GM12878 (cell line): ENCODE data around the gene UBE2Q2. TPM values are rescaled to one million over a fixed set of nuclear protein-coding genes. Genes with fewer than 3 reads are reported as not detected.

ENCODE experiments used
- ATAC-seq: fragments of 200-7000 bp; cut with Tn5 transposase; 3 replicates; pipeline ENCODE4 v1.9.1; 2020; ENCODE audit warnings: mild to moderate bottlenecking, moderate library complexity
- BruUV-seq: library from RNA; stranded (reverse); fragments of 400-500 nt; replicated peaks from 2 replicates; lab custom pipeline; 2021; lab: Mats Ljungman, UMichigan
- CTCF ChIA-PET: fragments of 300-600 bp; sonication (Branson Sonifier 250); formaldehyde crosslinking; extraction: SDS; loops from one replicate; lab custom pipeline; 2021; ENCODE audit warnings: inconsistent platforms; lab: Yijun Ruan, JAX
- POLR2A ChIA-PET: fragments of 350-600 bp; formaldehyde crosslinking; extraction: SDS; loops from one replicate; lab custom pipeline; 2021; ENCODE audit warnings: inconsistent platforms; lab: Charles Lee
- RAD21 ChIA-PET: fragments of 300-600 bp; sonication (Branson Sonifier 250); formaldehyde crosslinking; loops from one replicate; lab custom pipeline; 2023; ENCODE audit warnings: antibody characterized with exemption; ENCODE audit not compliant: unreplicated experiment; lab: Charles Lee
- SMC1A ChIA-PET: fragments of 300-600 bp; sonication (Branson Sonifier 250); formaldehyde crosslinking; loops from one replicate; lab custom pipeline; 2023; ENCODE audit not compliant: unreplicated experiment, uncharacterized antibody; lab: Charles Lee
- DNase-seq: peaks from one replicate; pipeline ENCODE4 v3.0.0-alpha.2; 2011; ENCODE audit warnings: low read depth, low spot score
- FAIRE-seq: peaks from 3 replicates; lab custom pipeline; 2011; peaks lifted over from hg19 to GRCh38; lab: Jason Lieb, UNC
- H2AFZ ChIP-seq: 2 replicates; pipeline ENCODE4 v1.6.0; 2011; ENCODE audit warnings: low read depth, low read length, control low read depth; ENCODE audit not compliant: control insufficient read depth
- H3K27ac ChIP-seq: 2 replicates; pipeline ENCODE4 v1.5.1; 2011; ENCODE audit warnings: control low read depth; ENCODE audit not compliant: control insufficient read depth, insufficient read depth
- H3K27me3 ChIP-seq, 2 experiments: replicated peaks in 1 of 2; 2 replicates each; pipeline versions ENCODE4 v1.6.0 to v1.6.1; 2011; ENCODE audit warnings: low read length in 1 of 2; ENCODE audit not compliant: control insufficient read depth in 2 of 2, insufficient read depth in 2 of 2
- H3K36me3 ChIP-seq, 2 experiments: 2 replicates each; pipeline ENCODE4 v1.5.1; 2011; ENCODE audit warnings: low read length in 1 of 2; ENCODE audit not compliant: control insufficient read depth in 2 of 2, insufficient read depth in 2 of 2
- H3K4me1 ChIP-seq: 2 replicates; pipeline ENCODE4 v1.6.1; 2011; ENCODE audit warnings: mild to moderate bottlenecking, low read length, moderate library complexity, mixed read lengths; ENCODE audit not compliant: control insufficient read depth, insufficient read depth
- H3K4me2 ChIP-seq: 2 replicates; pipeline ENCODE4 v1.6.0; 2011; ENCODE audit warnings: control low read depth; ENCODE audit not compliant: control insufficient read depth, insufficient read depth
- H3K4me3 ChIP-seq: fragments of 200-600 bp; sonication (generic); 2 replicates; pipeline ENCODE4 v1.5.1; 2016
- H3K79me2 ChIP-seq: 2 replicates; pipeline ENCODE4 v1.6.0; 2011; ENCODE audit warnings: low read length; ENCODE audit not compliant: control insufficient read depth, insufficient read depth
- H3K9ac ChIP-seq: 2 replicates; pipeline ENCODE4 v1.8.0; 2011; ENCODE audit warnings: low read length, control low read depth, mixed read lengths; ENCODE audit not compliant: control insufficient read depth, insufficient read depth
- H3K9me3 ChIP-seq: replicated peaks from 3 replicates; pipeline ENCODE4 v1.5.1; 2011; ENCODE audit warnings: mild to moderate bottlenecking, low read length; ENCODE audit not compliant: control insufficient read depth, insufficient read depth
- H4K20me1 ChIP-seq: 2 replicates; pipeline ENCODE4 v1.6.0; 2011; ENCODE audit not compliant: control insufficient read depth, insufficient read depth
- CBFB ChIP-seq: IDR thresholded peaks from 2 replicates; pipeline ENCODE4 v1.6.1; 2016; ENCODE audit warnings: antibody characterized with exemption, low read depth
- CBX5 ChIP-seq: sonication (generic); IDR thresholded peaks from 2 replicates; pipeline ENCODE4 v1.6.1; 2016; ENCODE audit warnings: low read depth, moderate library complexity, mild to moderate bottlenecking, inconsistent platforms
- CEBPB ChIP-seq, 2 experiments: fragments of 150-350 bp in 1 of 2; IDR thresholded peaks; 2 replicates each; pipeline ENCODE4 v1.6.1; 2012 to 2014; ENCODE audit warnings: low read depth in 2 of 2, low read length in 2 of 2, borderline replicate concordance in 1 of 2, inconsistent platforms in 1 of 2
- MEF2A ChIP-seq: IDR thresholded peaks from 2 replicates; pipeline ENCODE4 v1.6.1; 2011; ENCODE audit warnings: low read depth, mild to moderate bottlenecking, low read length, moderate library complexity; ENCODE audit not compliant: insufficient read depth
- MTA2 ChIP-seq: fragments of 450-650 bp; IDR thresholded peaks from 2 replicates; pipeline ENCODE4 v1.6.1; 2016; ENCODE audit warnings: low read depth, mild to moderate bottlenecking, moderate library complexity
- RUNX3 ChIP-seq: IDR thresholded peaks from 2 replicates; pipeline ENCODE4 v1.6.1; 2012; ENCODE audit warnings: low read length, inconsistent platforms
- SIX5 ChIP-seq: IDR thresholded peaks from 2 replicates; pipeline ENCODE4 v1.6.1; 2011; ENCODE audit warnings: mild to moderate bottlenecking, low read depth, low read length, moderate library complexity; ENCODE audit not compliant: severe bottlenecking
- YBX1 ChIP-seq: fragments of 450-650 bp; IDR thresholded peaks from 2 replicates; pipeline ENCODE4 v1.6.1; 2016; ENCODE audit warnings: antibody characterized with exemption
- WGBS: methylation state at CpG from one replicate; pipeline ENCODE4 v1.1.6; 2016; ENCODE audit warnings: low lambda C conversion rate; ENCODE audit not compliant: insufficient replicate concordance, insufficient coverage; ENCODE audit errors: missing lambda C conversion rate; 5-methylcytosine and 5-hydroxymethylcytosine counted together
- in situ Hi-C: fragments of 300-500 bp; cut with MboI; formaldehyde crosslinking; loops from 9 replicates; pipeline ENCODE4 v1.14.3; 2018; ENCODE audit warnings: mixed read lengths
- intact Hi-C: fragments of 100-400 bp; cut with micrococcal nuclease; formaldehyde crosslinking; loops from one replicate; pipeline ENCODE4 v1.14.2; 2022; ENCODE audit not compliant: unreplicated experiment
- polyA plus RNA-seq, 11 experiments: library from polyadenylated mRNA; depleted of rRNA in 4 of 11; unstranded in 6 of 11; stranded (reverse) in 5 of 11; fragments of >200 nt; fragmentation: Nextera tagmentation in 4 of 11; fragmentation: Illumina TruSeq in 1 of 11; extraction: Ambion mirVana in 4 of 11; extraction: Trizol in 1 of 11; gene quantifications; 1 replicate in 1 of 11; 2 replicates in 10 of 11; pipeline versions ENCODE4 v1.2.1 to v1.2.3, GENCODE V29; 2011 to 2016; ENCODE audit warnings: inconsistent platforms in 2 of 11, missing spikeins in 2 of 11, low read depth in 1 of 11
- total RNA-seq, 4 experiments: library from RNA; depleted of rRNA in 3 of 4; stranded (reverse); fragments of >200 nt in 3 of 4; fragmentation: Illumina TruSeq in 1 of 4; extraction: Trizol in 1 of 4; gene quantifications; 2 replicates each; pipeline versions ENCODE4 v1.2.1 to v1.2.3, GENCODE V29; 2013 to 2021
- TF ChIP-seq, protein P1 (sequence below): fragments of 450-650 bp; IDR thresholded peaks from 2 replicates; pipeline ENCODE4 v1.6.1; 2017; ENCODE audit warnings: borderline replicate concordance
- TF ChIP-seq, protein P2 (sequence below): fragments of 450-650 bp; IDR thresholded peaks from 2 replicates; pipeline ENCODE4 v1.6.1; 2017; ENCODE audit warnings: mild to moderate bottlenecking, moderate library complexity
- TF ChIP-seq, protein P3 (sequence below): fragments of 450-650 bp; formaldehyde crosslinking; IDR thresholded peaks from 2 replicates; pipeline ENCODE4 v1.5.0; 2022; ENCODE audit warnings: mild to moderate bottlenecking, missing genetic modification characterization

UBE2Q2 gene
- total and polyA plus RNA-seq, 10 of the 15 experiments (the other 5 are each of a cell fraction or from before 2014, with no cell fraction given), result 11.1 to 31.9 (median 21.6) TPM

GRCh38 chr15:75943713-75944215 lies 100.5 kb downstream of the UBE2Q2 start (continued):
- TF ChIP-seq, protein P1, sequence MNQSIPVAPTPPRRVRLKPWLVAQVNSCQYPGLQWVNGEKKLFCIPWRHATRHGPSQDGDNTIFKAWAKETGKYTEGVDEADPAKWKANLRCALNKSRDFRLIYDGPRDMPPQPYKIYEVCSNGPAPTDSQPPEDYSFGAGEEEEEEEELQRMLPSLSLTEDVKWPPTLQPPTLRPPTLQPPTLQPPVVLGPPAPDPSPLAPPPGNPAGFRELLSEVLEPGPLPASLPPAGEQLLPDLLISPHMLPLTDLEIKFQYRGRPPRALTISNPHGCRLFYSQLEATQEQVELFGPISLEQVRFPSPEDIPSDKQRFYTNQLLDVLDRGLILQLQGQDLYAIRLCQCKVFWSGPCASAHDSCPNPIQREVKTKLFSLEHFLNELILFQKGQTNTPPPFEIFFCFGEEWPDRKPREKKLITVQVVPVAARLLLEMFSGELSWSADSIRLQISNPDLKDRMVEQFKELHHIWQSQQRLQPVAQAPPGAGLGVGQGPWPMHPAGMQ, result no peak
- no peak for TF ChIP-seq YBX1
- TF ChIP-seq CBX5, result no peak
- no peak for TF ChIP-seq CBFB
- no peak for TF ChIP-seq MTA2
- TF ChIP-seq, protein P2, sequence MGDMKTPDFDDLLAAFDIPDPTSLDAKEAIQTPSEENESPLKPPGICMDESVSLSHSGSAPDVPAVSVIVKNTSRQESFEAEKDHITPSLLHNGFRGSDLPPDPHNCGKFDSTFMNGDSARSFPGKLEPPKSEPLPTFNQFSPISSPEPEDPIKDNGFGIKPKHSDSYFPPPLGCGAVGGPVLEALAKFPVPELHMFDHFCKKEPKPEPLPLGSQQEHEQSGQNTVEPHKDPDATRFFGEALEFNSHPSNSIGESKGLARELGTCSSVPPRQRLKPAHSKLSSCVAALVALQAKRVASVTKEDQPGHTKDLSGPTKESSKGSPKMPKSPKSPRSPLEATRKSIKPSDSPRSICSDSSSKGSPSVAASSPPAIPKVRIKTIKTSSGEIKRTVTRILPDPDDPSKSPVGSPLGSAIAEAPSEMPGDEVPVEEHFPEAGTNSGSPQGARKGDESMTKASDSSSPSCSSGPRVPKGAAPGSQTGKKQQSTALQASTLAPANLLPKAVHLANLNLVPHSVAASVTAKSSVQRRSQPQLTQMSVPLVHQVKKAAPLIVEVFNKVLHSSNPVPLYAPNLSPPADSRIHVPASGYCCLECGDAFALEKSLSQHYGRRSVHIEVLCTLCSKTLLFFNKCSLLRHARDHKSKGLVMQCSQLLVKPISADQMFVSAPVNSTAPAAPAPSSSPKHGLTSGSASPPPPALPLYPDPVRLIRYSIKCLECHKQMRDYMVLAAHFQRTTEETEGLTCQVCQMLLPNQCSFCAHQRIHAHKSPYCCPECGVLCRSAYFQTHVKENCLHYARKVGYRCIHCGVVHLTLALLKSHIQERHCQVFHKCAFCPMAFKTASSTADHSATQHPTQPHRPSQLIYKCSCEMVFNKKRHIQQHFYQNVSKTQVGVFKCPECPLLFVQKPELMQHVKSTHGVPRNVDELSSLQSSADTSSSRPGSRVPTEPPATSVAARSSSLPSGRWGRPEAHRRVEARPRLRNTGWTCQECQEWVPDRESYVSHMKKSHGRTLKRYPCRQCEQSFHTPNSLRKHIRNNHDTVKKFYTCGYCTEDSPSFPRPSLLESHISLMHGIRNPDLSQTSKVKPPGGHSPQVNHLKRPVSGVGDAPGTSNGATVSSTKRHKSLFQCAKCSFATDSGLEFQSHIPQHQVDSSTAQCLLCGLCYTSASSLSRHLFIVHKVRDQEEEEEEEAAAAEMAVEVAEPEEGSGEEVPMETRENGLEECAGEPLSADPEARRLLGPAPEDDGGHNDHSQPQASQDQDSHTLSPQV, result no peak

GRCh38 chr15:75945953-75946352 lies 102.7 kb downstream of the UBE2Q2 start:
- ChIA-PET POLR2A (no interaction called here), CTCF (interaction anchor here (0.9 kb wide), 1 partner anchor 17 kb away, joined by 3 read pairs; no protein-coding TSS in a partner anchor)
- H3K9ac ChIP-seq, result no peak overlapping the region
- no peak for TF ChIP-seq SIX5
- TF ChIP-seq MEF2A, result 0 out of 2 replicates have a peak, but pooled peaks have one; percentile 16
- no peak for TF ChIP-seq CEBPB (IDR thresholded peaks at IDR 0.05; ENCODE audit: borderline replicate concordance in 1 of 2, low read depth in 2 of 2, low read length in 2 of 2)
- TF ChIP-seq, protein P3, sequence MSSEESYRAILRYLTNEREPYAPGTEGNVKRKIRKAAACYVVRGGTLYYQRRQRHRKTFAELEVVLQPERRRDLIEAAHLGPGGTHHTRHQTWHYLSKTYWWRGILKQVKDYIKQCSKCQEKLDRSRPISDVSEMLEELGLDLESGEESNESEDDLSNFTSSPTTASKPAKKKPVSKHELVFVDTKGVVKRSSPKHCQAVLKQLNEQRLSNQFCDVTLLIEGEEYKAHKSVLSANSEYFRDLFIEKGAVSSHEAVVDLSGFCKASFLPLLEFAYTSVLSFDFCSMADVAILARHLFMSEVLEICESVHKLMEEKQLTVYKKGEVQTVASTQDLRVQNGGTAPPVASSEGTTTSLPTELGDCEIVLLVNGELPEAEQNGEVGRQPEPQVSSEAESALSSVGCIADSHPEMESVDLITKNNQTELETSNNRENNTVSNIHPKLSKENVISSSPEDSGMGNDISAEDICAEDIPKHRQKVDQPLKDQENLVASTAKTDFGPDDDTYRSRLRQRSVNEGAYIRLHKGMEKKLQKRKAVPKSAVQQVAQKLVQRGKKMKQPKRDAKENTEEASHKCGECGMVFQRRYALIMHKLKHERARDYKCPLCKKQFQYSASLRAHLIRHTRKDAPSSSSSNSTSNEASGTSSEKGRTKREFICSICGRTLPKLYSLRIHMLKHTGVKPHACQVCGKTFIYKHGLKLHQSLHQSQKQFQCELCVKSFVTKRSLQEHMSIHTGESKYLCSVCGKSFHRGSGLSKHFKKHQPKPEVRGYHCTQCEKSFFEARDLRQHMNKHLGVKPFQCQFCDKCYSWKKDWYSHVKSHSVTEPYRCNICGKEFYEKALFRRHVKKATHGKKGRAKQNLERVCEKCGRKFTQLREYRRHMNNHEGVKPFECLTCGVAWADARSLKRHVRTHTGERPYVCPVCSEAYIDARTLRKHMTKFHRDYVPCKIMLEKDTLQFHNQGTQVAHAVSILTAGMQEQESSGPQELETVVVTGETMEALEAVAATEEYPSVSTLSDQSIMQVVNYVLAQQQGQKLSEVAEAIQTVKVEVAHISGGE (CRISPR knock-in tag), result no peak
- peak; percentile 24; the same call in 1 of the 2 replicates for TF ChIP-seq RUNX3

More at GRCh38 chr15:75945953-75946352, 102.7 kb downstream of the UBE2Q2 start:
- BruUV-seq, result no TSS peak
- in situ Hi-C loops (no loop called here), intact Hi-C loops (no loop called here)
- peak; percentile 77 for ATAC-seq
- Histone ChIP-seq H2AFZ (no peak overlapping the region), H3K9me3 (no peaks in the 10 kb centered on the region), H3K4me2 (no peak overlapping the region), H3K27me3 (no peaks in the 10 kb centered on the region), H3K4me3 (no peak overlapping the region), H3K36me3 (no peaks in the 10 kb centered on the region), H3K79me2 (no peaks in the 10 kb centered on the region), H4K20me1 (no peaks in the 10 kb centered on the region), H3K4me1 (no peaks in the 10 kb centered on the region), H3K27ac (no peak overlapping the region)
- WGBS, result 9% methylated on average over 4 of the region's 4 CpGs
- SMC1A ChIA-PET, result no interaction called here
- DNase-seq, result no peak
- FAIRE-seq, result no peak
- RAD21 ChIA-PET, result no interaction called here
